HepG2 (cell line): Measurements from ENCODE around the gene SLC16A3. TPM values are rescaled to one million over a fixed set of nuclear protein-coding genes. Genes with fewer than 3 reads are reported as not detected.

ENCODE experiments used
- CCDC6 ChIP-seq: sonication (generic); formaldehyde crosslinking; IDR thresholded peaks from 2 replicates; pipeline ENCODE4 v1.8.1; 2022; ENCODE audit warnings: mild to moderate bottlenecking, missing genetic modification reagents, moderate library complexity
- CHCHD3 ChIP-seq: sonication (generic); formaldehyde crosslinking; IDR thresholded peaks from 2 replicates; pipeline ENCODE4 v1.8.0; 2022; ENCODE audit warnings: mild to moderate bottlenecking, missing genetic modification reagents, moderate library complexity
- KDM6A ChIP-seq: IDR thresholded peaks from 2 replicates; pipeline ENCODE4 v1.6.1; 2016; ENCODE audit warnings: low read depth
- RCOR2 ChIP-seq: IDR thresholded peaks from 2 replicates; pipeline ENCODE4 v1.6.1; 2016; ENCODE audit warnings: missing biosample characterization, missing genetic modification reagents
- SAFB2 ChIP-seq: sonication (generic); formaldehyde crosslinking; IDR thresholded peaks from 2 replicates; pipeline ENCODE4 v1.5.1; 2020; ENCODE audit warnings: missing genetic modification reagents, low read depth, mild to moderate bottlenecking, borderline replicate concordance
- SMAD3 ChIP-seq: sonication (generic); formaldehyde crosslinking; IDR thresholded peaks from 2 replicates; pipeline ENCODE4 v1.4.0; 2020; ENCODE audit warnings: missing genetic modification reagents
- ZNF234 ChIP-seq: sonication (generic); formaldehyde crosslinking; conservative IDR thresholded peaks from 2 replicates; pipeline ENCODE4 v1.5.1; 2020; ENCODE audit warnings: mild to moderate bottlenecking, missing genetic modification reagents
- ZNF343 ChIP-seq: sonication (generic); formaldehyde crosslinking; IDR thresholded peaks from 2 replicates; pipeline ENCODE4 v1.4.0; 2020; ENCODE audit warnings: mild to moderate bottlenecking, missing genetic modification reagents
- ZNF768 ChIP-seq: sonication (generic); formaldehyde crosslinking; IDR thresholded peaks from 2 replicates; pipeline ENCODE4 v1.4.0; 2020; ENCODE audit warnings: missing genetic modification reagents
- polyA plus RNA-seq, 8 experiments: library from polyadenylated mRNA; depleted of rRNA in 3 of 8; stranded (reverse) in 7 of 8; unstranded in 1 of 8; fragments of >200 nt; fragmentation: Illumina TruSeq in 4 of 8; extraction: Trizol in 4 of 8; gene quantifications; 2 replicates each; pipeline versions ENCODE4 v1.2.1 to v1.2.3, GENCODE V29; 2011 to 2016; ENCODE audit warnings: low read depth in 4 of 8, missing spikeins in 1 of 8, mixed read lengths in 1 of 8; ENCODE audit not compliant: insufficient read depth in 1 of 8
- total RNA-seq, 5 experiments: library from RNA; depleted of rRNA; stranded (reverse); fragments of >200 nt; fragmentation: Illumina TruSeq; extraction: Trizol; gene quantifications; 2 replicates each; pipeline ENCODE4 v1.2.3, GENCODE V29; 2016; ENCODE audit warnings: low read depth in 1 of 5
- TF ChIP-seq, protein P1 (sequence below): IDR thresholded peaks from 2 replicates; pipeline ENCODE4 v1.6.1; 2016; ENCODE audit warnings: low read depth, missing genetic modification reagents, missing compliant biosample characterization
- TF ChIP-seq, protein P2 (sequence below): sonication (generic); formaldehyde crosslinking; IDR thresholded peaks from 2 replicates; pipeline ENCODE4 v1.5.0; 2020; ENCODE audit warnings: mild to moderate bottlenecking, missing genetic modification reagents
- TF ChIP-seq, protein P3 (sequence below): fragments of 450-650 bp; IDR thresholded peaks from 2 replicates; pipeline ENCODE4 v1.6.1; 2016
- TF ChIP-seq, protein P4 (sequence below): sonication (generic); formaldehyde crosslinking; IDR thresholded peaks from 2 replicates; pipeline ENCODE4 v1.8.1; 2023; ENCODE audit warnings: mild to moderate bottlenecking, moderate library complexity, missing genetic modification reagents
- TF ChIP-seq, protein P5 (sequence below): sonication (generic); formaldehyde crosslinking; IDR thresholded peaks from 2 replicates; pipeline ENCODE4 v1.4.0; 2020; ENCODE audit warnings: missing genetic modification reagents, borderline replicate concordance
- TF ChIP-seq, protein P6 (sequence below): sonication (generic); formaldehyde crosslinking; IDR thresholded peaks from 2 replicates; pipeline ENCODE4 v1.5.0; 2020; ENCODE audit warnings: missing genetic modification reagents

SLC16A3 gene
- total and polyA plus RNA-seq, 2 of the 13 experiments (the other 11 are each of a cell fraction or from before 2014, with no cell fraction given), result 242 to 349 TPM

DNA sequence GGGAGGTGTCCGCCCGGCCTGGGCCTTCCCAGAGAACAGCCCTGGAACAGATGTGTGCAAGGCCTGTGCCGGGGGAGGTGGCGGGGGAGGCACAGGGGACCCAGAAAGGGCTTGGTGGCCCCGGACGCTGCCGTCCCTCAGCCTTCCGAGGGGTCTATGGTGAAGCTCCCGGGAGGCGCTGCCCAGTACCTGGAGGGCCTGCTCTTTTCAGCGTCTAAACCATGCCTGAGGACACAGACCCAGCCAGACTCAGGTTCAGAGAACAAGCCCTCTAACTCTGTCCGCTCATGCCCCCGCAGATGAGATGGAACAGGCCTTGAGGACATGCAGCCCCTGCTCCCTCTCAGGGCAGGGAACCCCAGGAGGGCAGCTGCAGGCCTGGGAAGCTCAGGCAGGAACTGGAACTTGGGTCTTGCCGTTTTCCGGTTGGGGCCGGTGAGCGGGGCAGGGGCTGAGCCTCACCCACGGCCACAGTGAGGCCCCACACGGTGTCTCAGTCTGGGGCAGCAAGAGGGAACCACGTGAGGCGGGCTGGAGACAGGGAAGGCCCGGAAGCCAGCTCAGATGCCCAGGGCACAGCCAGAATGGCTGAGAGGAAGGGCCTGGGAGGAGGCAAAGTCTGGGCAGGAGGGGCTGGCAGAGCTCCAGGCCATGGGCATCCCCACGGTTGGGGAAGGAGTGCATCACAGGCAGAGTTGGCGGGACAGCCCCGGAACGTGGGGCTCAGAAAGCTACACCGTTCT is 12.5 kb downstream of the SLC16A3 start (continued):
- TF ChIP-seq, protein P1, sequence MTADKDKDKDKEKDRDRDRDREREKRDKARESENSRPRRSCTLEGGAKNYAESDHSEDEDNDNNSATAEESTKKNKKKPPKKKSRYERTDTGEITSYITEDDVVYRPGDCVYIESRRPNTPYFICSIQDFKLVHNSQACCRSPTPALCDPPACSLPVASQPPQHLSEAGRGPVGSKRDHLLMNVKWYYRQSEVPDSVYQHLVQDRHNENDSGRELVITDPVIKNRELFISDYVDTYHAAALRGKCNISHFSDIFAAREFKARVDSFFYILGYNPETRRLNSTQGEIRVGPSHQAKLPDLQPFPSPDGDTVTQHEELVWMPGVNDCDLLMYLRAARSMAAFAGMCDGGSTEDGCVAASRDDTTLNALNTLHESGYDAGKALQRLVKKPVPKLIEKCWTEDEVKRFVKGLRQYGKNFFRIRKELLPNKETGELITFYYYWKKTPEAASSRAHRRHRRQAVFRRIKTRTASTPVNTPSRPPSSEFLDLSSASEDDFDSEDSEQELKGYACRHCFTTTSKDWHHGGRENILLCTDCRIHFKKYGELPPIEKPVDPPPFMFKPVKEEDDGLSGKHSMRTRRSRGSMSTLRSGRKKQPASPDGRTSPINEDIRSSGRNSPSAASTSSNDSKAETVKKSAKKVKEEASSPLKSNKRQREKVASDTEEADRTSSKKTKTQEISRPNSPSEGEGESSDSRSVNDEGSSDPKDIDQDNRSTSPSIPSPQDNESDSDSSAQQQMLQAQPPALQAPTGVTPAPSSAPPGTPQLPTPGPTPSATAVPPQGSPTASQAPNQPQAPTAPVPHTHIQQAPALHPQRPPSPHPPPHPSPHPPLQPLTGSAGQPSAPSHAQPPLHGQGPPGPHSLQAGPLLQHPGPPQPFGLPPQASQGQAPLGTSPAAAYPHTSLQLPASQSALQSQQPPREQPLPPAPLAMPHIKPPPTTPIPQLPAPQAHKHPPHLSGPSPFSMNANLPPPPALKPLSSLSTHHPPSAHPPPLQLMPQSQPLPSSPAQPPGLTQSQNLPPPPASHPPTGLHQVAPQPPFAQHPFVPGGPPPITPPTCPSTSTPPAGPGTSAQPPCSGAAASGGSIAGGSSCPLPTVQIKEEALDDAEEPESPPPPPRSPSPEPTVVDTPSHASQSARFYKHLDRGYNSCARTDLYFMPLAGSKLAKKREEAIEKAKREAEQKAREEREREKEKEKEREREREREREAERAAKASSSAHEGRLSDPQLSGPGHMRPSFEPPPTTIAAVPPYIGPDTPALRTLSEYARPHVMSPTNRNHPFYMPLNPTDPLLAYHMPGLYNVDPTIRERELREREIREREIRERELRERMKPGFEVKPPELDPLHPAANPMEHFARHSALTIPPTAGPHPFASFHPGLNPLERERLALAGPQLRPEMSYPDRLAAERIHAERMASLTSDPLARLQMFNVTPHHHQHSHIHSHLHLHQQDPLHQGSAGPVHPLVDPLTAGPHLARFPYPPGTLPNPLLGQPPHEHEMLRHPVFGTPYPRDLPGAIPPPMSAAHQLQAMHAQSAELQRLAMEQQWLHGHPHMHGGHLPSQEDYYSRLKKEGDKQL (CRISPR knock-in tag), result peak; percentile 57; the same call in 1 of the 2 replicates
- TF ChIP-seq RCOR2 (CRISPR knock-in tag), result no peak
- TF ChIP-seq, protein P2, sequence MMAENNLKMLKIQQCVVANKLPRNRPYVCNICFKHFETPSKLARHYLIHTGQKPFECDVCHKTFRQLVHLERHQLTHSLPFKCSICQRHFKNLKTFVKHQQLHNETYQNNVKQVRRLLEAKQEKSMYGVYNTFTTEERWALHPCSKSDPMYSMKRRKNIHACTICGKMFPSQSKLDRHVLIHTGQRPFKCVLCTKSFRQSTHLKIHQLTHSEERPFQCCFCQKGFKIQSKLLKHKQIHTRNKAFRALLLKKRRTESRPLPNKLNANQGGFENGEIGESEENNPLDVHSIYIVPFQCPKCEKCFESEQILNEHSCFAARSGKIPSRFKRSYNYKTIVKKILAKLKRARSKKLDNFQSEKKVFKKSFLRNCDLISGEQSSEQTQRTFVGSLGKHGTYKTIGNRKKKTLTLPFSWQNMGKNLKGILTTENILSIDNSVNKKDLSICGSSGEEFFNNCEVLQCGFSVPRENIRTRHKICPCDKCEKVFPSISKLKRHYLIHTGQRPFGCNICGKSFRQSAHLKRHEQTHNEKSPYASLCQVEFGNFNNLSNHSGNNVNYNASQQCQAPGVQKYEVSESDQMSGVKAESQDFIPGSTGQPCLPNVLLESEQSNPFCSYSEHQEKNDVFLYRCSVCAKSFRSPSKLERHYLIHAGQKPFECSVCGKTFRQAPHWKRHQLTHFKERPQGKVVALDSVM (CRISPR knock-in tag), result peak; percentile 9; the same call in 1 of the 2 replicates
- no peak for TF ChIP-seq SMAD3
- TF ChIP-seq ZNF234, result peak; percentile 89; the same call in 1 of the 2 replicates
- TF ChIP-seq ZNF768 (CRISPR knock-in tag), result peak; percentile 63; the same call in 1 of the 2 replicates
- TF ChIP-seq CHCHD3 (CRISPR knock-in tag), result no peak
- TF ChIP-seq ZNF343, result no peak; the same call in 1 of the 2 replicates
- peak; percentile 93 for TF ChIP-seq SAFB2 (CRISPR knock-in tag)
- TF ChIP-seq, protein P3, sequence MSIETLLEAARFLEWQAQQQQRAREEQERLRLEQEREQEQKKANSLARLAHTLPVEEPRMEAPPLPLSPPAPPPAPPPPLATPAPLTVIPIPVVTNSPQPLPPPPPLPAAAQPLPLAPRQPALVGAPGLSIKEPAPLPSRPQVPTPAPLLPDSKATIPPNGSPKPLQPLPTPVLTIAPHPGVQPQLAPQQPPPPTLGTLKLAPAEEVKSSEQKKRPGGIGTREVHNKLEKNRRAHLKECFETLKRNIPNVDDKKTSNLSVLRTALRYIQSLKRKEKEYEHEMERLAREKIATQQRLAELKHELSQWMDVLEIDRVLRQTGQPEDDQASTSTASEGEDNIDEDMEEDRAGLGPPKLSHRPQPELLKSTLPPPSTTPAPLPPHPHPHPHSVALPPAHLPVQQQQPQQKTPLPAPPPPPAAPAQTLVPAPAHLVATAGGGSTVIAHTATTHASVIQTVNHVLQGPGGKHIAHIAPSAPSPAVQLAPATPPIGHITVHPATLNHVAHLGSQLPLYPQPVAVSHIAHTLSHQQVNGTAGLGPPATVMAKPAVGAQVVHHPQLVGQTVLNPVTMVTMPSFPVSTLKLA, result no peak
- TF ChIP-seq, protein P4, sequence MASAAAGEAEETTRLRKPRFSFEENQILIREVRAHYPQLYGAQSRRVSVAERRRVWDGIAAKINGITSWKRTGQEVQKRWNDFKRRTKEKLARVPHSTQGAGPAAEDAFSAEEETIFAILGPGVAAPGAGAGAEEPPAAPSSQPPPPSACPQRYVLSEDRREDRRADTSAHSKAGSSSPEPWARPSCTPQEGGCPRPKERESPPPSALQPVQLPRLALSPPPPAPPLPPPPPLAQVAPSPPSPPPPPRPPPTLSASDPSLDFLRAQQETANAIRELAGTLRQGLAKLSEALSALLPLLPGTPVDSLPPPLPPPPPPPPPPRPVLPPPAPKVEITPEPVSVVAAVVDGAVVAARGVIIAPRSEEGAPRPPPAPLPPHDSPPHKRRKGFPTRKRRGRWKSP, result peak; percentile 75; the same call in 1 of the 2 replicates
- TF ChIP-seq, protein P5, sequence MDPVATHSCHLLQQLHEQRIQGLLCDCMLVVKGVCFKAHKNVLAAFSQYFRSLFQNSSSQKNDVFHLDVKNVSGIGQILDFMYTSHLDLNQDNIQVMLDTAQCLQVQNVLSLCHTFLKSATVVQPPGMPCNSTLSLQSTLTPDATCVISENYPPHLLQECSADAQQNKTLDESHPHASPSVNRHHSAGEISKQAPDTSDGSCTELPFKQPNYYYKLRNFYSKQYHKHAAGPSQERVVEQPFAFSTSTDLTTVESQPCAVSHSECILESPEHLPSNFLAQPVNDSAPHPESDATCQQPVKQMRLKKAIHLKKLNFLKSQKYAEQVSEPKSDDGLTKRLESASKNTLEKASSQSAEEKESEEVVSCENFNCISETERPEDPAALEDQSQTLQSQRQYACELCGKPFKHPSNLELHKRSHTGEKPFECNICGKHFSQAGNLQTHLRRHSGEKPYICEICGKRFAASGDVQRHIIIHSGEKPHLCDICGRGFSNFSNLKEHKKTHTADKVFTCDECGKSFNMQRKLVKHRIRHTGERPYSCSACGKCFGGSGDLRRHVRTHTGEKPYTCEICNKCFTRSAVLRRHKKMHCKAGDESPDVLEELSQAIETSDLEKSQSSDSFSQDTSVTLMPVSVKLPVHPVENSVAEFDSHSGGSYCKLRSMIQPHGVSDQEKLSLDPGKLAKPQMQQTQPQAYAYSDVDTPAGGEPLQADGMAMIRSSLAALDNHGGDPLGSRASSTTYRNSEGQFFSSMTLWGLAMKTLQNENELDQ (CRISPR knock-in tag), result peak; percentile 37; the same call in 1 of the 2 replicates
- TF ChIP-seq CCDC6 (CRISPR knock-in tag), result peak; percentile 81
- TF ChIP-seq KDM6A (CRISPR knock-in tag), result no peak
- TF ChIP-seq, protein P6, sequence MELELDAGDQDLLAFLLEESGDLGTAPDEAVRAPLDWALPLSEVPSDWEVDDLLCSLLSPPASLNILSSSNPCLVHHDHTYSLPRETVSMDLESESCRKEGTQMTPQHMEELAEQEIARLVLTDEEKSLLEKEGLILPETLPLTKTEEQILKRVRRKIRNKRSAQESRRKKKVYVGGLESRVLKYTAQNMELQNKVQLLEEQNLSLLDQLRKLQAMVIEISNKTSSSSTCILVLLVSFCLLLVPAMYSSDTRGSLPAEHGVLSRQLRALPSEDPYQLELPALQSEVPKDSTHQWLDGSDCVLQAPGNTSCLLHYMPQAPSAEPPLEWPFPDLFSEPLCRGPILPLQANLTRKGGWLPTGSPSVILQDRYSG, result no peak
